ENCODE results near the gene HCAR3. TPM values are rescaled to one million over a fixed set of nuclear protein-coding genes. Genes with fewer than 3 reads are reported as not detected.

The HCAR3 gene
- total RNA-seq: not detected

DNA sequence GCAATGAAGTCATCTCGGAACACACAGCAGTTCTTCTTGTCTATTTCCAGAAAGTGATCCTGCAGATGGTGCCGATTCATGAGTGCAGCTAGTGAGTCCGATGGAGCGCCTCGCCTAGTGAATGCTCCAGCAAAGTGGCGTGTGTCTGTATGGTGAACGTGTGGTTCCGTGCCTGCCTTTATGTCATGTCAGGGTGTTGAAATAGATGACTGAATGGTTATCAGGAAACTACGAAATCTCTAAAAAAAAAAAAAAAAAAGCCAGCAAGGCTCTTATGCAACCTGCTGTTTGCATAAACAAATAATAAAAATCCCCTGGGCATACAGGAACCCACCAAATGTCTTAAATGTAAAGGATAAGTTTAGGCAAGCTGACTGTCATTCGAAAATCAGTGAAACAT lies at the start of gene HCAR3:
HCAR3 (minus strand) TSS at position 154 of the 400 bp plus-strand sequence; CDS start at position 80, 74 bp downstream.

DNA sequence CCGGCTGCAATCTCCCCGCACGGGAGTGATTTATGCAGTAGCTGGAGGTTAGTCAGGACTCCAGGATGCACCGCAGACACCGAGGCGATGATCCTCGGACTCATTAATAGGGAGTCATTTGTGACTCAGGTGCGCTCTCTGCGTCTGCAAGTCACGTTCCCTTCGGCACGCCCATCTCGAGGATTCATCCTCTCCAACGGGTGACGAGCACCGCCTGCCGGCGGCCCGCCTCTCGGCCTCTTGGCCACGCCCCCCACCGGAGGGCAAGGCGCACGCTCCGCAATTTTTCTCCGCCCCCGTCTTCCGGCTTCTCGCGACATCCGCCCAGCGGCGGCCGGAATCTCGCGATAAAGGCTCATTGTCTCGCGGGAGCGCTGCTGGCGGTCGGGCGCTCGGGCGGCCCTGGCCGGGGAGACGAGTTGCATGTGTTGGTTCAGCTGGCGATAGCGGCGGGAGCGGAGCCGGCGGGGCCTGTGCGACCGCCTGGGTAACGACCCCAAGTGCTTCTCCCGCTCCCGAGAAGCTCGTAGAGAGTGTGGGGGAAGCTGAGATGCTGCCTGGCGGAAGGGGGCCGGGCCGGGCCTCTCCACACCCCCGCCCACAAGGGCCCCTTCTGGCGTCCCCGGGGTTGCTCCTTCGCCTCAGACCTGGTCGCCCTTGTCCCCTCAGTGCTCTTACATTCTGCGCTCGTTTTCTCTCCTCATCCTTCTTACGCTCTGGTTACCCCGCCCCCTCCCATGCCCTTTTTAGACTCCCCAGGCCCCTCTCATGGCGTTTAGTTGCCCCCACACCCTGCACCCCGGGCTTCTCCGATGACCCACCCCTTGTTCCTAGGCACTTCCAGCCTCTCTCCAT lies 36.1 kb upstream of the HCAR3 start, which contains the start of gene DENR:
DENR (plus strand) TSS at position 361 of the 855 bp plus-strand sequence. CDS start 878 bp downstream, outside the sequence.

DNA sequence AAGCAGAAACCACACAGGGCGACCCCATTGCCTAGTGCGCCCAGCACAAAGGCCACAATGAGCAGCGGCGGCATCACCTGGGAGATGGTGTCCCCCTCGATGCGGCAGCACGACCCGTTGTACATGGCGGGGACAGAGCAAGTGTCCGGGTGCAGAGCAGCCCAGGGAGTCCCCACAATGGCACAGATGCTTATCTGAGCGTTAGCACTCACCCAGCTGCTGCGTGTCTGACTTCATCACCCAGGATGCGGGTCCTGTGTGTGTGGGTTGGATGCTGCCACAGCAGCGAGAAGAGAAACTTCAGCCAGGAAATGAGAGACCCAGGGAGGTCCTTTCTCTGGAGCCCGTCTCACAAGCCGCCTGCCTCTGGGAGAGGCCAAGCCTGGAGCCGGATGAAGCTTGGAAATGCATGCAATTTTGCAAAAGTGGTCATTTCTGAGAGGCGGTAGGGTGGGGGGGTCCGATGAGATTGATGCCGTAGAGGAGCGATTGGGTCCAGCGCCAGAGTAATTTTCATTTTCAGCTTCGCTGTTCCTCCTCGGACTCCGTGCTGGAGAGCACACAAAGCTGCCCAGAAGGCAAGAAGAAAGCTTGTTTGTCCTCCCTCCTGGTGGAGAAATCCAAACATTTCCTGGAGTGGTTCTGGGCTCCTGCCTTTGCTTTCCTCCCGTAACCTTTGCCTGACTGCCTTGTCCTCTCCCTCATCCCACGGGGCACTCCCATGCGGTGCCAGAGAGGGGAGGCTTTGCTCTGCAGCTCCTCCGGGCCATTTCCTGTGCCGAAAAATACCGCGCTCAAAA lies 13.8 kb upstream of the HCAR3 start, which contains the start of gene HCAR1:
HCAR1 (minus strand) TSS at position 630 of the 800 bp plus-strand sequence; CDS start at position 125, 505 bp downstream.

DNA sequence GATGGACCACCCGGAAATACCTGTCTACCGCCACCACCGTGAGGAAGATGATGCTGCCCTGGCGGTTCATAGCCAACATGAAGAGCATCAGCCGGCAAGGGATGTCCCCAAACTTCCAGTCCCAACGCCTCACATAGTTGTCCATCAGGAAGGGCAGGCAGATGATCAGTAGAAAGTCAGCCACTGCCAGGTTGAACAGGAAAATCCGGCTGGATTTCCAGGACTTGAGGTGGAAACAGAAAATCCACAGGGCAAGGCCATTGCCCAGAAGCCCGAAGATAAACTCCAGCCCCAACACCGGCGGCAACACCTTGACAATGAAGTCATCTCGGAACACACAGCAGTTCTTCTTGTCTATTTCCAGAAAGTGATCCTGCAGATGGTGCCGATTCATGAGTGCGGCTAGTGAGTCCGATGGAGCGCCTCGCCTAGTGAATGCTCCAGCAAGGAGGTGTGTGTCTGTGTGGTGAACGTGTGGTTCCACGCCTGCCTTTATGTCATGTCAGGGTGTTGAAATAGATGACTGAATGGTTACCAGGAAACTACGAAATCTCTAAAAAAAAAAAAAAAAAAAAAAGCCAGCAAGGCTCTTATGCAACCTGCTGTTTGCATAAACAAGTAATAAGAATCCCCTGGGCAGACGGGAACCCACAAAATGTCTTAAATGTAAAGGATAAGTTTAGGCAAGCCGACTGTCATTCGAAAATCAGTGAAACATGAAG lies 13.6 kb downstream of the HCAR3 start, which contains the start of gene HCAR2:
HCAR2 (minus strand) TSS at position 468 of the 722 bp plus-strand sequence; CDS start at position 394, 74 bp downstream.

Small RNA genes within 50 kb of the gene (small RNA-seq; reads per million reads assigned to genes)
- gene AC026333.2: not detected

Other genes with a start within 250 kb of the HCAR3 start
- 29.3 TPM for gene ZCCHC8, start 215.9 kb downstream of the HCAR3 start, total RNA-seq
- gene RSRC2, start 189.9 kb downstream of the HCAR3 start, total RNA-seq: 73.6 TPM
- 26.8 TPM for gene KNTC1, start 189.6 kb downstream of the HCAR3 start, total RNA-seq
- 0.23 TPM for gene HCAR2, start 13.5 kb downstream of the HCAR3 start, total RNA-seq
- gene HCAR1, start 14.0 kb upstream of the HCAR3 start, total RNA-seq: 0.69 TPM
- 62.3 TPM for gene DENR, start 36.0 kb upstream of the HCAR3 start, total RNA-seq
- gene CCDC62, start 57.8 kb upstream of the HCAR3 start, total RNA-seq: 7.8 TPM
- 55.6 TPM for gene HIP1R, start 118.6 kb upstream of the HCAR3 start, total RNA-seq
- gene VPS37B, start 179.3 kb upstream of the HCAR3 start, total RNA-seq: 15.0 TPM
- gene ABCB9, start 249.7 kb upstream of the HCAR3 start, total RNA-seq: 15.9 TPM

Measured in diencephalon (tissue), 1 donor.